DND-41 (cell line): ENCODE data around the gene COPS8.

Experiments used
- EZH2 ChIP-seq: IDR thresholded peaks from 3 replicates; pipeline ENCODE4 v1.6.1; 2012; ENCODE audit warnings: borderline replicate concordance, low read depth, mild to moderate bottlenecking, moderate library complexity, low read length, inconsistent platforms; ENCODE audit not compliant: severe bottlenecking
- TF ChIP-seq, protein P1 (sequence below): IDR thresholded peaks from 2 replicates; pipeline ENCODE4 v1.5.1; 2012; ENCODE audit warnings: borderline replicate concordance, low read length, moderate library complexity, mild to moderate bottlenecking; ENCODE audit not compliant: poor library complexity, severe bottlenecking; ENCODE audit errors: extremely low read depth

DNA sequence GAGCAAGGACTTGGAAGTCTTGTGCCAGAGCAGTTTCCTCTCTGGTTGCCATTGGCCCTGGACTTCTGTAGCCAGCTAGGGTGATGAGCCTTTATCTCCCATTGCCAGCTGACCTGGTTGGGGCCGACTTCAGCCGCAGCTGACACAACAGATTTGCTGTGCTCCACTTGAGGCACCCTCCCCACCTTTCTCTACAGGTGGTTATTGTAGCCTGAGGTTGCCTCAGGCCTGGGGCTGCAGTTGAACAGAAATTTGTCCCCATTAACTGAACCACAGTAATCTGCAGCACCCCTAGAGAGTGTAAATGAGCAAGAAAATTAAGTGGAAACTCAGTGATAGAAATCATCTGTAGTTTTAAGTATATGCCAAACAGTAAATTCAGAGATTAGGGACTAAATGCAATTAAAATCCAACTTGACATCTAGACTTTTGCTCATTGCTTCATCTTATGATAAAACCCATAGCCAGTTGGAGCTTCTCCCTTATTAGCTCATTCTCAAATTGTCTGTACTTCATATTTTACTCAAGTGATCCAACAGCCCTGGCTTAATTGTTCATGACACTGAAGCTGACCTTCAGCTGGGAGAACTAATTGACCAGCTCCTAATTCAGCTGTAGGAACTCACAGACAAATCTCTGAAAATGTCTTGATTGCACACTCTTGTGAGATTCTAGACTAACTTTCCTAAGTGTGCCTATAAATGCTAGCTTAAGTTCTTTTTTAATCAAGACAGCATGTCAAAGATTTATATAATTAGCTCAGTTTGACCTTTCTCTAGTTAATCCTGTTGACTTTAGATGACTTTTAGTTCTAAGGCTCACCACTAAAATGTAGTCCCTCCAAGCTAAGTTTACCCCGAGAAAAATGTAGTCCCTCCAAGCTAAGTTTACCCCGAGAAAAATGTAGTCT lies 48.9 kb downstream of the COPS8 start:
- no peak for TF ChIP-seq EZH2
- TF ChIP-seq, protein P1, sequence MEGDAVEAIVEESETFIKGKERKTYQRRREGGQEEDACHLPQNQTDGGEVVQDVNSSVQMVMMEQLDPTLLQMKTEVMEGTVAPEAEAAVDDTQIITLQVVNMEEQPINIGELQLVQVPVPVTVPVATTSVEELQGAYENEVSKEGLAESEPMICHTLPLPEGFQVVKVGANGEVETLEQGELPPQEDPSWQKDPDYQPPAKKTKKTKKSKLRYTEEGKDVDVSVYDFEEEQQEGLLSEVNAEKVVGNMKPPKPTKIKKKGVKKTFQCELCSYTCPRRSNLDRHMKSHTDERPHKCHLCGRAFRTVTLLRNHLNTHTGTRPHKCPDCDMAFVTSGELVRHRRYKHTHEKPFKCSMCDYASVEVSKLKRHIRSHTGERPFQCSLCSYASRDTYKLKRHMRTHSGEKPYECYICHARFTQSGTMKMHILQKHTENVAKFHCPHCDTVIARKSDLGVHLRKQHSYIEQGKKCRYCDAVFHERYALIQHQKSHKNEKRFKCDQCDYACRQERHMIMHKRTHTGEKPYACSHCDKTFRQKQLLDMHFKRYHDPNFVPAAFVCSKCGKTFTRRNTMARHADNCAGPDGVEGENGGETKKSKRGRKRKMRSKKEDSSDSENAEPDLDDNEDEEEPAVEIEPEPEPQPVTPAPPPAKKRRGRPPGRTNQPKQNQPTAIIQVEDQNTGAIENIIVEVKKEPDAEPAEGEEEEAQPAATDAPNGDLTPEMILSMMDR: no peak
